Fibroblast of lung (primary cell): ENCODE measurements around the gene STYX. TPM values are rescaled to one million over a fixed set of nuclear protein-coding genes. Genes with fewer than 3 reads are reported as not detected.

ENCODE experiments used
- DNase-seq, 2 donors: peaks; one replicate each; pipeline versions ENCODE4 v3.0.0 to v3.0.0-alpha.2; 2010; ENCODE audit warnings: low read depth in 2 of 2
- H2AFZ ChIP-seq: 2 replicates; pipeline ENCODE4 v1.5.1; 2012; ENCODE audit warnings: low read length, control low read depth, inconsistent platforms
- H3K27ac ChIP-seq: 2 replicates; pipeline ENCODE4 v1.5.1; 2011; ENCODE audit warnings: low read length, control low read depth; ENCODE audit not compliant: insufficient read depth
- H3K27me3 ChIP-seq: 2 replicates; pipeline ENCODE4 v1.5.1; 2011; ENCODE audit warnings: mild to moderate bottlenecking, low read length; ENCODE audit not compliant: control insufficient read depth, insufficient read depth
- H3K36me3 ChIP-seq: 2 replicates; pipeline ENCODE4 v1.5.1; 2011; ENCODE audit warnings: low read length; ENCODE audit not compliant: control insufficient read depth, insufficient read depth
- H3K4me1 ChIP-seq: 2 replicates; pipeline ENCODE4 v1.5.1; 2011; ENCODE audit warnings: low read length; ENCODE audit not compliant: control insufficient read depth, insufficient read depth; ENCODE audit errors: extremely low read depth
- H3K4me2 ChIP-seq: 2 replicates; pipeline ENCODE4 v1.5.1; 2011; ENCODE audit warnings: low read length, control low read depth; ENCODE audit not compliant: insufficient read depth; ENCODE audit errors: extremely low read depth
- H3K4me3 ChIP-seq, 4 experiments: fragments of 200-600 bp in 1 of 4; sonication (generic) in 1 of 4; replicated peaks in 1 of 4; 2 replicates each; pipeline ENCODE4 v1.5.1; 2011 to 2016; ENCODE audit warnings: low read length in 4 of 4, low read depth in 3 of 4, mild to moderate bottlenecking in 3 of 4, control low read depth in 2 of 4, inconsistent platforms in 1 of 4, mixed read lengths in 1 of 4; ENCODE audit not compliant: insufficient read depth in 1 of 4; ENCODE audit errors: control extremely low read depth in 1 of 4
- H3K79me2 ChIP-seq: 2 replicates; pipeline ENCODE4 v1.5.1; 2012; ENCODE audit warnings: mild to moderate bottlenecking, low read length, inconsistent platforms; ENCODE audit not compliant: control insufficient read depth, insufficient read depth
- H3K9ac ChIP-seq: 2 replicates; pipeline ENCODE4 v1.5.1; 2011; ENCODE audit warnings: mild to moderate bottlenecking, low read length, control low read depth; ENCODE audit not compliant: insufficient read depth
- H3K9me3 ChIP-seq: 2 replicates; pipeline ENCODE4 v1.5.1; 2012; ENCODE audit warnings: low read depth, low read length; ENCODE audit not compliant: control insufficient read depth, insufficient read depth
- H4K20me1 ChIP-seq: 2 replicates; pipeline ENCODE4 v1.5.1; 2011; ENCODE audit warnings: low read length; ENCODE audit not compliant: control insufficient read depth, insufficient read depth; ENCODE audit errors: extremely low read depth
- CTCF ChIP-seq, 2 donors: IDR thresholded peaks in 1 of 2; conservative IDR thresholded peaks in 1 of 2; 1 replicate in 1 of 2; 2 replicates in 1 of 2; pipeline ENCODE4 v1.5.1; 2011 to 2012; ENCODE audit warnings: low read length in 2 of 2, control low read depth in 1 of 2, inconsistent platforms in 1 of 2, low read depth in 1 of 2, mild to moderate bottlenecking in 1 of 2
- EZH2 ChIP-seq: IDR thresholded peaks from 2 replicates; pipeline ENCODE4 v1.5.1; 2012; ENCODE audit warnings: low read length, control low read depth, mild to moderate bottlenecking; ENCODE audit errors: missing control alignments
- polyA plus RNA-seq, 2 donors: library from polyadenylated mRNA; depleted of rRNA in 1 of 2; stranded (reverse) in 1 of 2; unstranded in 1 of 2; fragments of >200 nt; gene quantifications; 2 replicates each; pipeline ENCODE4 v1.2.1, GENCODE V29; 2011 to 2012; ENCODE audit warnings: missing spikeins in 1 of 2
- total RNA-seq: library from RNA; depleted of rRNA; stranded (reverse); fragments of >200 nt; gene quantifications from 2 replicates; pipeline ENCODE4 v1.2.1, GENCODE V29; 2014

STYX gene
- total and polyA plus RNA-seq, 2 donors (not counting 1 experiment from before 2014, with no cell fraction given), result 14.9 to 17.0 TPM

GRCh38 chr14:52703664-52704063 lies 26.3 kb upstream of the STYX start:
- H4K20me1 ChIP-seq, result no peaks in the 10 kb centered on the region
- H2AFZ ChIP-seq, result no peak overlapping the region
- no peaks in the 10 kb centered on the region for H3K9me3 ChIP-seq
- no peaks in the 10 kb centered on the region for H3K27me3 ChIP-seq
- H3K79me2 ChIP-seq, result peaks cover 16% of the 10 kb centered on the region
- H3K36me3 ChIP-seq, result no peaks in the 10 kb centered on the region
- peak overlapping the region; percentile 50 for H3K27ac ChIP-seq
- TF ChIP-seq EZH2 (no peak), CTCF (conservative IDR thresholded peaks at IDR 0.05 in 1 of 2, IDR thresholded peaks at IDR 0.05 in 1 of 2; ENCODE audit: low read depth in 1 of 2, low read length in 2 of 2) (no peak)
- no peak overlapping the region for H3K9ac ChIP-seq
- H3K4me1 ChIP-seq, result peaks cover 4% of the 10 kb centered on the region
- no peak overlapping the region for H3K4me3 ChIP-seq
- peak overlapping the region; percentile 11 for H3K4me2 ChIP-seq
- no peak for DNase-seq

- Histone ChIP-seq H3K27me3 (no peaks in the 10 kb centered on the region), H3K9ac (no peak overlapping the region), H2AFZ (peak overlapping the region; percentile 97), H3K9me3 (no peaks in the 10 kb centered on the region), H4K20me1 (no peaks in the 10 kb centered on the region), H3K27ac (no peak overlapping the region), H3K4me3 (peak overlapping the region; percentile 82 to 99 (median 92)), H3K4me2 (peak overlapping the region; percentile 83), H3K79me2 (peaks cover 23% of the 10 kb centered on the region), H3K4me1 (peaks cover 6% of the 10 kb centered on the region), H3K36me3 (peaks cover 3% of the 10 kb centered on the region)
- TF ChIP-seq EZH2, result no peak
- no peak for TF ChIP-seq CTCF (conservative IDR thresholded peaks at IDR 0.05 in 1 of 2, IDR thresholded peaks at IDR 0.05 in 1 of 2; ENCODE audit: low read depth in 1 of 2, low read length in 2 of 2)
- peak; percentile 14 to 23 for DNase-seq
Measured at GRCh38 chr14:52706286-52706685, 23.7 kb upstream of the STYX start.

- TF ChIP-seq EZH2 (no peak), CTCF (conservative IDR thresholded peaks at IDR 0.05 in 1 of 2, IDR thresholded peaks at IDR 0.05 in 1 of 2; ENCODE audit: low read depth in 1 of 2, low read length in 2 of 2) (no peak)
Measured at GRCh38 chr14:52706724-52707706, 23.0 kb upstream of the STYX start, which contains the start of gene PSMC6. TSS of gene PSMC6 (plus strand) at chr14:52707200. CDS start at chr14:52707220, 20 bp downstream.

More at GRCh38 chr14:52706724-52707706, 23.0 kb upstream of the STYX start, which contains the start of gene PSMC6:
- Histone ChIP-seq H3K4me2 (peak within 1 kb of the TSS; percentile 94), H3K27ac (peak within 1 kb of the TSS; percentile 92), H3K36me3 (peaks cover 3% of the 10 kb centered on the region), H3K27me3 (no peaks in the 10 kb centered on the region), H3K4me1 (peaks cover 6% of the 10 kb centered on the region), H3K9ac (peak within 1 kb of the TSS; percentile 79), H4K20me1 (no peaks in the 10 kb centered on the region), H3K79me2 (peaks cover 23% of the 10 kb centered on the region), H3K4me3 (peak within 1 kb of the TSS; percentile 82 to 99 (median 92)), H2AFZ (peak within 1 kb of the TSS; percentile 97), H3K9me3 (no peaks in the 10 kb centered on the region)
- peak; percentile 85 to 86 for DNase-seq
